Measurements from ENCODE around the gene SEMA4C.
"Not testable (repeated sequence)": the region's sequence is repeated elsewhere in the genome, so short reads cannot be mapped to it uniquely, and the experiment has no call there.

DNA sequence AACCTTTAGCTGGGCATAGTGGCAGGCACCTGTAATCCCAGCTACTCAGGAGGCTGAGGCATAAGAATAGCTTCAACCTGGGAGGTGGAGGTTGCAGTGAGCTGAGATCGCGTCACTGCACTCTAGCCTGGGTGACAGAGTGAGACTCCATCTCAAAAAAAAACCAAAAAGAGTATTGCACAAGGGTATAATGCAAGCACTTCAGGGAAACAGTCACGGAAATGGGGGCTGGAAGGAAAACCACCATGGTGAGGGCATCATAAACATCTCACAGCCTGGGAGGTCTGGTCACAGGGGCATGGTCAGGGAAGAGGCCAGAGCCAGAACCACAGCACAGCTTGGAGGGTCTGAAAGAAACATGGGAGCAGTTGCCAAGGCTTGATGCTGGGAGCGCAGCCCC is 6.8 kb downstream of the SEMA4C start:
- not testable (repeated sequence) for TF ChIP-seq EZH2phosphoT487 (IDR thresholded peaks at IDR 0.05; ENCODE audit: borderline replicate concordance, low read depth, low read length)
- TF ChIP-seq, protein P1, sequence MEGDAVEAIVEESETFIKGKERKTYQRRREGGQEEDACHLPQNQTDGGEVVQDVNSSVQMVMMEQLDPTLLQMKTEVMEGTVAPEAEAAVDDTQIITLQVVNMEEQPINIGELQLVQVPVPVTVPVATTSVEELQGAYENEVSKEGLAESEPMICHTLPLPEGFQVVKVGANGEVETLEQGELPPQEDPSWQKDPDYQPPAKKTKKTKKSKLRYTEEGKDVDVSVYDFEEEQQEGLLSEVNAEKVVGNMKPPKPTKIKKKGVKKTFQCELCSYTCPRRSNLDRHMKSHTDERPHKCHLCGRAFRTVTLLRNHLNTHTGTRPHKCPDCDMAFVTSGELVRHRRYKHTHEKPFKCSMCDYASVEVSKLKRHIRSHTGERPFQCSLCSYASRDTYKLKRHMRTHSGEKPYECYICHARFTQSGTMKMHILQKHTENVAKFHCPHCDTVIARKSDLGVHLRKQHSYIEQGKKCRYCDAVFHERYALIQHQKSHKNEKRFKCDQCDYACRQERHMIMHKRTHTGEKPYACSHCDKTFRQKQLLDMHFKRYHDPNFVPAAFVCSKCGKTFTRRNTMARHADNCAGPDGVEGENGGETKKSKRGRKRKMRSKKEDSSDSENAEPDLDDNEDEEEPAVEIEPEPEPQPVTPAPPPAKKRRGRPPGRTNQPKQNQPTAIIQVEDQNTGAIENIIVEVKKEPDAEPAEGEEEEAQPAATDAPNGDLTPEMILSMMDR (conservative IDR thresholded peaks at IDR 0.05; ENCODE audit: low read length) = not testable (repeated sequence)
